ENCODE data around the gene CDK4.

GRCh38 chr12:57700317-57700716 is 51.8 kb downstream of the CDK4 start:
- TF ChIP-seq, protein P1, sequence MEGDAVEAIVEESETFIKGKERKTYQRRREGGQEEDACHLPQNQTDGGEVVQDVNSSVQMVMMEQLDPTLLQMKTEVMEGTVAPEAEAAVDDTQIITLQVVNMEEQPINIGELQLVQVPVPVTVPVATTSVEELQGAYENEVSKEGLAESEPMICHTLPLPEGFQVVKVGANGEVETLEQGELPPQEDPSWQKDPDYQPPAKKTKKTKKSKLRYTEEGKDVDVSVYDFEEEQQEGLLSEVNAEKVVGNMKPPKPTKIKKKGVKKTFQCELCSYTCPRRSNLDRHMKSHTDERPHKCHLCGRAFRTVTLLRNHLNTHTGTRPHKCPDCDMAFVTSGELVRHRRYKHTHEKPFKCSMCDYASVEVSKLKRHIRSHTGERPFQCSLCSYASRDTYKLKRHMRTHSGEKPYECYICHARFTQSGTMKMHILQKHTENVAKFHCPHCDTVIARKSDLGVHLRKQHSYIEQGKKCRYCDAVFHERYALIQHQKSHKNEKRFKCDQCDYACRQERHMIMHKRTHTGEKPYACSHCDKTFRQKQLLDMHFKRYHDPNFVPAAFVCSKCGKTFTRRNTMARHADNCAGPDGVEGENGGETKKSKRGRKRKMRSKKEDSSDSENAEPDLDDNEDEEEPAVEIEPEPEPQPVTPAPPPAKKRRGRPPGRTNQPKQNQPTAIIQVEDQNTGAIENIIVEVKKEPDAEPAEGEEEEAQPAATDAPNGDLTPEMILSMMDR (IDR thresholded peaks at IDR 0.05; ENCODE audit: low read length), result no peak
- TF ChIP-seq EZH2 (optimal IDR thresholded peaks at IDR 0.05; ENCODE audit: low read depth, low read length), result no peak
- TF ChIP-seq EZH2phosphoT487 (IDR thresholded peaks at IDR 0.05; ENCODE audit: low read length), result no peak
